Measurements from ENCODE around the gene MMP24OS.
"Not testable (repeated sequence)": the region's sequence is repeated elsewhere in the genome, so short reads cannot be mapped to it uniquely, and the experiment has no call there.

The MMP24OS gene

DNA sequence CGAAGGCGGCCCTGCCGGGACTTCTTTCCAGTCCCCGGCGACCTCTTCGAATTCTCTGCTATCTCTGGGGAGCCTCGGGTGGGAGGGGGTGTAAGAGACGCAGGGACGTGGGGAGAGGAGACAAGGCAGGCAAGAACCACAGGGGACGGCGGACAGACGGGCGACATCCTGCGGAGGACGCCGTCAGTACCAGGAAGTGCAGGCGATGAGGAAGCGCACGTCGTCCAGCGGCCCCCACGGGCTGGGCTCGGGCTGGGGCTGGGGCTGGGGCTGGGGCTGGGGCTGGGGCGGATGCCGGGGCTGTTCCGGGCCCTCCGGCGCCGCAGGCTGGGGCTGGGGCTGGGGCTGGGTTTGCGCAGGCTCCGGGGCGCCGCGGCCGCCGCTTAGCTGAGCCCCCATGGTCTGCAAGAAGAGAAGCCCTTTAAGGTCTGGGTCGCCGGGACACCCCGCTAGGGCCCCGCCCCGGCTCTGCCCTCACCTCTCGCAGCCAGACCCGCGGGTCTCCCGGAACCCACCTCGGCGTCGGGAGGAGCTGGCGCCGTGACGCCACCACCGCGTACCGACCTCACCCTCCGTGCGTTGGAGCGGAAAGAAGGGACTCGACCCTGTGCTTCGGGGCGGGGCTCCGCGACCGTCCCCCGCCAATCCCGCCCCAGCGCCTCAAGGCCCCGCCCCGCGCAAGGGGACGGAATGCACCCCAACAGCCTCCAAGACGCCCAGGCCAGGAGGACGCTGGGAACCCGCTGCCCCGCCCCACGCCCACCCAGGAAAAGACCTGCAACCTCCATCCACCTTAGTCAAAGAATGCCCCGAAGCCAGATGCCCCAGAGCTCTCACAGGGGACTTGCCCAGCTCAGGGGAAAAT lies at the start of gene MMP24OS:
MMP24OS (minus strand) TSS at position 592 of the 865 bp plus-strand sequence; CDS start at position 399, 193 bp downstream.
- in situ Hi-C loops (cut with MboI; ENCODE audit: low sequenced_read_pairs) = no loop called here

DNA sequence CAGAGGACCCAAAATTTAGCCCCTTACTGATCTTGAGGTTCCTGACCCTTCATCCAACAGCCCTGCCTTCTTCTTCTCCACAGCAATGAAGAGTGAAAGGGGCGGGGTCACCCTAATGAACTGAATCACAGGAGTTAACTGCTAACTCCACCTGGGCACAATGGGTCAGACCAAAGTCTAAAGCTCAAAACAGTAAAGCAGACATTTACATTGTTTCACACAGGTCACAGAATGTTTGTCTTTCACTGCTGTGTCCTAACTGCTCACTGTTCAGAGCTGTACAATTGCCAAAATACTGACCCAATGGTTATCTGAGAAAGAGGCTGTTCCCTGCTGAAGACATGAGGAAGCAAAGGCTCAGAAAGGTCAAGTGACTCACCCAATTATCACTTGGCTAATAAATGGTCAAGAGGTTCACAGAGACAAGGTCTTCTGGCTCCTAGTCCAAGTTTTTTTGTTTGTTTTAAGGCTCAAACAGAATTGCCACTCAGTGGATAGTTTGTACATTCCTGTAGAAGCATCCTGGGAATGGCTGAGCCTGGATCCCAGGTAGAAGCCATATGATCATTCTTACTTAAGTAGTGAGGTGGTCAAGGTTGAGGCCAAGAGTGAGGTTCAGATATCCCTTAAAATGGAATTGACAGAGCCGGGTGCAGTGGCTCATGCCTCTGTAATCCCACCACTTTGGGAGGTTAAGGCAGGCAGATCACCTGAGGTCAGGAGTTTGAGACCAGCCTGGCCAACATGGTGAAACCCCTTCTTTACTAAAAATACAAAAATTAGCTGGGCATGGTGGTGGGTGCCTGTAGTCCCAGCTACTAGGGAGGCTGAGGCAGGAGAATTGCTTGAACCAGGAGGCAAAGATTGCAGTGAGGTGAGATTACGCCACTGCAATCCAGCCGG lies 49.4 kb upstream of the MMP24OS start:
- in situ Hi-C loops (cut with MboI; ENCODE audit: low sequenced_read_pairs) = no loop called here

DNA sequence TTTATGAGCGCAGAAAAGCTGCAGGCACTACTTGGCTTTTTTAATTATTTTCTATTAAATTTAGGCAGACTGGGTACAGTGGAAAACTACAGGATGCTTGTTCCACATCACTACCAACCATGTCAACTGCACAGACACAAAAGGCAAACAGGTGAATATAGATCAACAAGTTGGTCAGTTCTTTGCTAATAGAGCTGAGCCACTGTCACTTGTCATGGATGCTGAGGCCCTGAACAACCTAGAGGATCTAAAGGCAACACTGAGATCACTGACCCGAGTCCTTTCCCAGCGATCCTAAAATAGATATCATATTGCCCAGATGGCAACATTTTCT lies 48.8 kb upstream of the MMP24OS start:
- in situ Hi-C loops (cut with MboI; ENCODE audit: low sequenced_read_pairs) = no loop called here

DNA sequence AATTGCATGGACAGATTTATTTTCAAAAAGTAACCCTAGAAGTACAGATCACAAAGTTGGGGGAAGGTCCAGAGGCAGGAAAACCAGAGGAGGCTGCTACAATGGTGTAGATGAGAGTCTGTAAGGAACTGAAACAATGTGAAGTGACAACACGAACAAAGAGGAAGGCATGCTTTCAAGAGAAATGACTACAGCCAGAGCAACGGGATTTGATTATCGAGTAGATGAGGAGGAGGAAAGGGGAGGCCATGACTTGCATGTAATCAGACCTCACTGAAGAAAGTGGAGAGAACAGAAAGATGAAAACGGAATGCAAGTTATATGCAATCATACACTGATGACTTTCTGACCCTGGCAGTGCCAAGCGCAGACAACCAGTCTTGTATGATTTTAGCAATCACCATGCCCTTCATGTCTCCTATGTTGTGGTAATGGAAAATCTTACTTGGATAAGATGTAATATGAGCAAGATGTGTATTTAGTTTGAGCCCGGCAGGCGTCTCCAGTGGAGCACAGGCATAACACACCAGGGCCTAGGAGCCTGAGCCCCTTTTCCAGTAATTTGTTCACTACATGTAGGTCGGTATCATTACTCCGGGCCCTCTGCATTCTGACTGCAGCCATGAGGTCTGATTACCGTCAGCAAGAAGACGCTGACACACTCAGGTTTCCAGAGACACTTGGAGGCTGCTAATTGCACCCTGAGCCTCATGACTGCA lies 48.3 kb upstream of the MMP24OS start:
- in situ Hi-C loops (cut with MboI; ENCODE audit: low sequenced_read_pairs) = no loop called here

DNA sequence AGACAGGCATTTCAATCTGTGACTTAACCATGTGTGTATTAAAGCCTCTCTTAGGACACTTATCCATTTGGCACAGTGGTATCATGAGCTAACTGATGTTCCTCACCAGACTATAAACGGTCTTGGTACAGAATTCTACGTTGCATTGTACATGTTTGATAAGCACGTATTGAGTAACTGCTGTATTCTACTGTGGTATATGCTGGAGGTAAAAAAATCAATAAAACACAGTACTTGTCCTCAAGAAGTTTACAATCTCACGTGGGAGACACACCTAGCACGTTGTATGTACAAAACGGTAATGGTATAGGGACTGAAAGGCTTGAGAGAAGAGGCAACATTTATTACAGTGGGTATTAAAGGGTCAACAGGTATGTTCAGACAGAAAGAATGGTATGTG lies 47.5 kb upstream of the MMP24OS start:
- in situ Hi-C loops (cut with MboI; ENCODE audit: low sequenced_read_pairs) = no loop called here

DNA sequence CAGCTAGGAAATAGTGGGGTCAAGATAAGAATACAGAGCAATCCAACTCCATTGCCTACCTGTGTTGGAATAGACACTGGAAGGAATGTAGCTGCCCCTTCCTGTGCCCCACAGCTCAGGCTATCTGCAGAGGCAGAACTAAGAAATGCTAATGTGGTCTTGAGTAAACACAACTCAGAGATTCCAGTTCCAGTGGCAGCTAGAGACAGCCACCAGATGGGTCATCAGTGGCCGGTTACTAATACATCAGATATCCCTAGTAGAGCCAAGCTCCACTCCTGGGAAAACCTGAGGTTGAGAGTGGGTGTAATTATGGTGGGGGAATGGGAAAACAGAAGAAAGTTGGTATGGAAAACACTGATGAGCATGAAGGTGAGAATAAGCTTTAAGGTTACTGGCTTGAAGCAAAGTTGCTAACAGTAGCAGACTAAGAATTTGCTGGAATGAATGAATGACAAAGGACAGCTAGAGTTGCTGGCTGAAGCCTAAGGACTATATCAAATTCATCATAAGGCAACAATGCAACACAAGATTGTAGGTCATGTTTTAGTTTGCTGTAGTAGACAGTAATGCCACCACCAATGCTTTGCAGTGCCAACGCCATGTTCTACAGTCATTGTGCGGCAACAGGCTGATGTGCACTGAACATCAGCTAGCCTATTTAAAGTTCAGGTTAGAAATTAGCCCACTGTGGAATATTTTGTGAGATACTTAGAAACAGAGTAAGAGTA lies 42.6 kb upstream of the MMP24OS start:
- in situ Hi-C loops (cut with MboI; ENCODE audit: low sequenced_read_pairs) = no loop called here

DNA sequence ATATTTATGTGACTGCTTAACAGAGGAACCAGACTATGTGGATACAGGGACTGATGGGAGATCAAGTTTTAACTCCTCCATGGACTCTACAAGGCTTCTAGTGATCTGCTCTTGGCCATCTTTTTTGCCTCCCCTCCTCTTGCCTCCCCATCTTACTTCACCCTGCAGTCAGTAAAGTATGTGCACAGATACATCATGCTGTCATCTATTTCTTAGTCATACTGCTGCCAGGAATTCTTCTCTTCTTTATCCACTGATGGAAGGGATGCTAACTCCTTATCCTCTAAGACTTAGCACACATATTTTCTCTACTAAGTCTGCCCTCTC lies 41.9 kb upstream of the MMP24OS start:
- in situ Hi-C loops (cut with MboI; ENCODE audit: low sequenced_read_pairs) = no loop called here

DNA sequence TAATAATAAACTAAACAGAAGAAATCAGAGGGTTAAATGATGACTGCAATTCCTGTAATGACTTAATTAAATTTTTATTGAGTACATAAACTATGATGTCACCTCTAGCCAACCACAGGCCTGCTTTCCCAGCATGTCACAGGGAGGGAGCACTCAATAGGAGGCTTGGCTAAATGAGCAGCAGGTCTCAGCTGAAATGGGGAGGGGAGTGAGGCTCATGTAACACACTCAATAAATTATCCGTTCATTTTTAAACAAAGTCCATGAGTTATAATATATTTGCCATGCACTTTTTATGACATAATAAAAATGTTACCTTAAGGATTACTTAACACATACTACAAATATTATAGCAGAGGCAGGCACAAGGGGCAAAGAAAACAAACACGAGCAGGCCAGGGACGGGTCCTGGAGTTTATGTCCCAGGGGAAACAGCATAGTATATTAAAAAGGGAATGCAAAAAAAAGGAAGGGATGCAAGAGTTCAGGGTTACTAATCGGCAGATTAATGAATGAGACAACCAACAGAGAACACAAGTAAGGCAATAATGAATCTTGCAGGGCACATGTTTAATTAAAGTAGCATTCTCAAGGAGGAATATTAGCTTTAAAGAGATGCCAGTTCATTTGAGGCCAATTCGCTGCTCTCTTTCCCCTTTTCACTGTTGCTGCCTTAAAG lies 41.4 kb upstream of the MMP24OS start:
- in situ Hi-C loops (cut with MboI; ENCODE audit: low sequenced_read_pairs) = no loop called here

DNA sequence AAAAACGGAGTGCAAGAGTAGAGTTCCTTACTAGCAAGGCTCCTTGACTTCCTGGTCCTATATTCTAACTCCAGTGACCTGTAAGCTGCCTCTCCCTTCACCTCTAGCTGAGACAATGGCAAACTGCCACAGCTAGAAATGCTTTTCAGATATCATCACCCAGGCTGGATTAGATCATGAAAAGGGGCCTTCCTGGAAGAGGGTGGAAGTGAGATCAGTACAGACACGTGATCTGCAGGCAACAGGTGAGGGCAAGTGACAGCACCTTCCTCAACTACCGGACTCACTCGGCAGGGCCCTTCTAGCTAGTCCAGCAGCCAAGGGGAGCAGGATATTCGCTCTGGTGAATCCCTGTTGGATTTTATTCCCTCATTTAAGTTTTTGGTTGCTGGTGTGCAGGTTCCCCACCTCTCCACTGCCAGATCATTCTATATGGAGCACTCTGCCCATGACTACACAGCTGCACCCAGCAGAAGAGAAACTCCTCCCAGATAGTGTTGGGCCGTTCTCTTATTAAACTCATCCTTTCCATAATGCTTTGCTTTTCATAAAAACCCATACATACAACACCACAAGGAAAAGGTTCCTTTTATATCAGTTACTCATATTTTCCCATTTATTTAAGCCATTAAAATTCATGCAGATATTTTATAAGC lies 40.7 kb upstream of the MMP24OS start:
- in situ Hi-C loops (cut with MboI; ENCODE audit: low sequenced_read_pairs) = no loop called here

DNA sequence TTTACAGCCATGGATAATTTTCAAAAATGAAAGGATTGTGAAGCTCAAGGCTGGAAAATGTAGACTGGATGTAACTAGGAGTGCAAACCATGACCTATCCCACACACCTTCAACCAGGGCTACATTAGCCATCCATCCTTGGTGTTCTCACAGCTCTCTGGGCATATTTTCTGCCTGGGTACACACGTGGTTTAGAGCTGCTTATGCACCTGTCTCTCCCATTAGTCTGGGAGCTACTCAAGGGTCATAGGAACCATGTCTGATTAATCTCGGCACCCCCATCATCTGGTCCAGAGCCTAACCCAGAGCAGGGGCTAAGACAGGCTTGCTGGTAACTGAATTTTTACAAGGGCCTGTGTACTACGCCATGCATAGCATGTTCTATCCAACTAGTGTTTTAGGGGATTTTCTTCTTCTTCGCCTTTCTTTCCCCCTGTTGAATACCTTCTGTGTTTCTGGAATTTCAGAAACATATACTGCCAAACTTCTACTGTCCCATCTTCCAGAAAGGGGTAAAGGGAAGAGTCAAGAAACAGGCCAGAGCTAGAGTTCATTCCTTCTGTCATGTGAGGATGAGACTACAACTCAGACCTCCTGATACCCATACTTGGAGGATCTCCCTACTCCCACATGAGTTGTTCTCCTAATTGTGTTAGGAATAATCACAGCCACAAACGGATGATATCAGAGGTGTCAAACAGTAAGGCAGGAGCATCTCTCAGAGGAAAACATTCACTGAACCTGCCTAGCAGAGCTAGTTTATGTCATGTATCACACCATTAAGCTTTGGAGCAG lies 39.7 kb upstream of the MMP24OS start:
- in situ Hi-C loops (cut with MboI; ENCODE audit: low sequenced_read_pairs) = no loop called here

DNA sequence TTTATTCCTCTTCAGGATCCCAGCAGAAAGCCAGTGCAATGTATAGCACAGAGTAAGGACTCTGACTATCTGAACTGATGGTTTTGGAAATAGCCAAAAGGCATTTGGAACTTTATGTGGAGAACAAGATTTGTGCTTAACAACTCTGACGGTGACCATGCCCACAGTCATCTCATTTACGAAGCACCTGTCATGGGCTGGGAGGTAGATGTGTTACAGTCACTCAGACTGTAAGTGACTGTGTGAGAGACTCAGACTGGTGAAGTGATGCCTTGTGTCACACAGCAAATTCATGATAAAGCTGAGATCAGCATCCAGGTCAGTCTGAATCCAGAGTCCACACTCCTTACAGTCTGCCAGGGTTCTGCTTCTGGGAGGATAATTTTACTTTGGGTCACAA lies 38.2 kb upstream of the MMP24OS start:
- in situ Hi-C loops (cut with MboI; ENCODE audit: low sequenced_read_pairs) = no loop called here

DNA sequence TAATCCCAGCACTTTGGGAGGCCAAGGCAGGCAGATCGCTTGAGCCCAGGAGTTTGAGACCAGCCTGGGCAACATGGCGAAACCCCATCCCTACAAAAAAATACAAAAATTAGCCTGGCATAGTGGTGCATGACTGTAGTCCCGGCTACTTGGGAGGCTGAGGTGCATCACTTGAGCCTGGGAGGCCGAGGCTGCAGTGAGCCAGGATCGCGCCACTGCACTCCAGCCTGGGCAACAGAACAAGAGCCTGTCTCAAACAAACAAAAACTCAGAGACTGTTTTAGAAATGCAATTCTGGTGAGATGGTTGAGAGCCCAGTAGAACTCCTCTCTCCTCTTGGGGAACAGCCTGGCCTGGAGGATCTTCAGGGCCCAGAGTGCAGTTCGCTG lies 37.7 kb upstream of the MMP24OS start:
- in situ Hi-C loops (cut with MboI; ENCODE audit: low sequenced_read_pairs) = not testable (repeated sequence)

DNA sequence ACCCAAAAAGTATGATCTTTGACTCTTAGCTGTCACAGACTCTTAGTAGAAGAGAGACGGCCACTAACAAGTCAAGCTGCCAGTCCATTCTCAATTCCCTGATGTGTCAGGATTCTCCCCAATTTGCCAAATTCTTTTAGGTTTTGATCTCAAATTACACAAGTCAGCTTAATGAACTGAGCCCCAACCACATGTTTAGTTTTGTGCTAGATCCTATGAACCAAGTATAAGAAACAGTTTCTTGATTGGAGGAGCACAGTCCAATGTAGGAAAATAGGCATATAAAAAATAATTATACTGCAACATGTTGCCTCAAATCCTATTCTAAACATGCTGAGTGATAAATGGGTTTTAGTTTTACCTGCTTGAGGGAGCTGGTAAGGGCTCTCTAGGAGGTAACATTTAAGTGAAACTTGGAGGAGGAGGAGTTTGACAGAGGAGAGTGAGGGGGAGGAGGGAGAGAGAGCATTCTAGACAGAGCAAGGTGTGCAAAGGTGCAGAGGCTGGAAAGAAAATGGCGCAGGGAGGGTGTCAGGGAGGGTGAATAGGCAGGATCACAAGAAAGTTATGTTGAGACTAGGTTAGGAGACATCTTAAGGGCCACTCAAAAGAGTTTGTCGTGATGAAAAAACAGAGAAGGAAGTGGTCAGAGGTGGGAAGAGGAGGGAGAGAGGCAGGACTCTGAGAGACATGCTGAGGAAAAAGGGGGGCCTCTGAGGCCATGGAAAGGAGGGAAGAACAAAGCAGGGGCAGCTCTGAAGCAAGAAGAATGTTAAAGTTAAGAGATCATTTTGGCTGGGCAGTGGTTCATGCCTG lies 37.1 kb upstream of the MMP24OS start:
- in situ Hi-C loops (cut with MboI; ENCODE audit: low sequenced_read_pairs) = no loop called here

DNA sequence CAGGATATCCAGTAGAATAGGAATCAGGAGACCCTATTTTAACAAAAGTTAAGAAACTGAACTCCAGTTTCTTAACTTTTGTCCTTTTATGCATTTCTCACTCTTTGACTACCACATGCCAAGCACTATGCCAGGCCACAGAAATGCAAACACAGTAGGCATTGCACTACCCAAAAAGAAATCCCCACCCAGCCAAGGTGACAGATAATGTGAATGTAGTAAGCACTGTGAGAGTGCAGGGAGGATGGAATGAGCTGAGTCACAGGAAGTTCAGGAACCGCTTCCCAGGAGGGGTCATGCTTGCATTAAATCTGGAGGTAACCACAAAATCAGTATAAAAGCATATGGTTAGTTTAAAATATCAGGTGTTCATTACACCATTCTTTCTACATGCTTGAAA lies 34.4 kb upstream of the MMP24OS start:
- in situ Hi-C loops (cut with MboI; ENCODE audit: low sequenced_read_pairs) = no loop called here

DNA sequence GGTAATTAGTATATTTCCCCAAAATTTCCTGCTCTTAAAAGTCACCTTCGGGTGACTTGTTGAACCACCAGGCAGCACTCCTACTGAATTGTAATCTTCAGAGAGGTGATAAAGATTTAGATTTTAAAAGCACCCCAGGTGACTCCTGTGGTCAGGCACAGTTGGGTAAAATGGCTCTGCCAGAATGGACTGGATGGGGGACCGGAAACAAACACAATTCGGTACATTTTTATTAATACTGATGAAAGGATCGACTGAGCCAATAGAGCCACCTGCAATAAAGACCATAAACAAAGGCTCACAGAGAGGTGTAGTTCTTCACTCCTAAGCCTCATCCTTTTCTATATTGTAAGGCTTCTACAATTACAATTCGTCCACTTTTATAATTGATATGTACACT lies 33.9 kb upstream of the MMP24OS start:
- in situ Hi-C loops (cut with MboI; ENCODE audit: low sequenced_read_pairs) = no loop called here

DNA sequence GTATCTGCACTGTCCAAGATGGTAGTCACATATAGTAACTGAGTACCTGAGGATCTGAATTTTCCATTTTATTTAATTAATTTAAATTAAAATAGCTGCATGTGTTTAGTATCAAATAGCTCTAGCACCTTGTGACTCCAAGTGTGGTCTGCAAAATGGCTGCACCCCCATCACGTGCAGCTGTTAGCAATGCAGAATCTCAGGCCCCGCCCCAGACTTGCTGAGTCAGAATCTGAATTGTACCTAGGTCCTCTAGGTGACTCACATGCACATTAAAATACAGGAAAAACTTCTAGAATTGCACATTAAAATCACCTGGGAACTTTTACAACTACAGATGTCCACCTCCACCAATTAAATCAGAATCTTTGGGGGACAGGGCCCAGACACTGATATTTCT lies 33.5 kb upstream of the MMP24OS start:
- in situ Hi-C loops (cut with MboI; ENCODE audit: low sequenced_read_pairs) = no loop called here

DNA sequence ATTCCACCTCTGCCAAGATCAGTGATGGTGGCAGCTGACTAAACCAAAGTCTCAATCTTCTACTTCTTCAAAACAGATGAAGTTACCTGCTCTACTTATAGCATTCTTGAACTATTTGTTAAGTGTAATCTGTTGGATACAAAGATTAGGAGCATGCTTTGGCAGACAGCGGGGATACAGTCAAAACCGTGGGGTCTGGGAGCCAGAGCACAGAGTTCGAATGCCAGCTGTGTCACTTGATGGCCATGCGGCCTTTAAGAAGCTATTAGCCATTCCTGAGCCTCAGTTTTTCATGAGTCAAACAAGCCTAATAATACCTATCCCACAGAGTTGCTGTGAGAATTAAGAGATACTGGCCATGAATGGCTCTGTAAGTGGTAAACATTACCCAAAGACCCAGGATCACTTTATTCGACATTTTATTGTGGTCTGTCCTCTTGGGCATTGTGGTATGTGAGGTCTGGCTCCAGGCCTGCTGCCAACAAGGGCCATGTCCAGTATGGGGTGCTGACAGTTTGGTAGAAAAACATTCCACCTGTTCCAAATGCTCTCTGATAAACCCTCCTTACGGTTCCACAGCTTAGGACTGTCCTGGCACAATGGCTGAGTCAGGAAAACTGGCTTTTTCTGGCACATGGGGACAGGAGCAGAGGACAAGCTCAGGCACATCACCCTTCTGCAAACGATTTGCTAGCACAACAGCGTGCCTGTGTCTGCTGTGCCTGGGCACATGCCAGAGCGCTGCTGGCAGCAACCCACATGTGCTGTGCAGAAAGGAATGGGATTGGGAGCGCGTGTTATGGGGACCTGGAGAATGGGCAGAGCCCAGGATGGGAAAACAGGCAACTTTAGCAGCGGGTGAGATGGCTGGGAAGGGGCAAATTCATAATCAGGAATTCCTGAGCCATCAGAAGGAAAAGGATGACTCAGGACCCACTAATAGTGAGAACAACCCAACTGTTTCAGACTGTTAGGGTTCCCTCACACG lies 30.0 kb upstream of the MMP24OS start:
- in situ Hi-C loops (cut with MboI; ENCODE audit: low sequenced_read_pairs) = no loop called here
